HepG2 (cell line): Measurements from ENCODE around the gene SDC1. TPM values are rescaled to one million over a fixed set of nuclear protein-coding genes. Genes with fewer than 3 reads are reported as not detected.
A peak's percentile ranks its signal among the peaks of the same experiment; 100 is the strongest.

Source experiments
- ATAC-seq: fragments of 200-7000 bp; cut with Tn5 transposase; 3 replicates; pipeline ENCODE4 v1.9.1; 2020; ENCODE audit warnings: mild to moderate bottlenecking, moderate library complexity
- BruUV-seq: library from RNA; stranded (reverse); fragments of 400-500 nt; replicated peaks from 2 replicates; lab custom pipeline; 2021; lab: Mats Ljungman, UMichigan
- CTCF ChIA-PET: fragments of 300-600 bp; formaldehyde crosslinking; extraction: SDS; loops from one replicate; lab custom pipeline; 2021; ENCODE audit warnings: low total read pairs, inconsistent platforms, low intra/inter-chr PET ratio; lab: Yijun Ruan, JAX
- POLR2A ChIA-PET: fragments of 350-600 bp; sonication (Branson Sonifier 250); formaldehyde crosslinking; loops from one replicate; lab custom pipeline; 2020; ENCODE audit warnings: antibody characterized with exemption, inconsistent platforms; lab: Yijun Ruan, JAX
- DNase-seq: peaks from one replicate; pipeline ENCODE4 v3.0.0-alpha.2; 2015; ENCODE audit warnings: low spot score
- FAIRE-seq: peaks from 3 replicates; lab custom pipeline; 2011; peaks lifted over from hg19 to GRCh38; lab: Jason Lieb, UNC
- H2AFZ ChIP-seq: one replicate; pipeline ENCODE4 v1.6.1; 2011; ENCODE audit warnings: low read length, inconsistent platforms
- H3K27ac ChIP-seq: fragments of 300-600 bp; 3 replicates; pipeline ENCODE4 v1.8.0; 2011; ENCODE audit warnings: mixed run types, mild to moderate bottlenecking, mixed read lengths, low read length, inconsistent platforms; ENCODE audit not compliant: insufficient read depth; ENCODE audit errors: extremely low read length
- H3K27me3 ChIP-seq, 2 experiments: fragments of 200-600 bp in 1 of 2; 2 replicates in 1 of 2; 3 replicates in 1 of 2; pipeline versions ENCODE4 v1.6.0 to v1.8.0; 2011; ENCODE audit warnings: low read length in 2 of 2, mild to moderate bottlenecking in 2 of 2, moderate library complexity in 2 of 2, inconsistent platforms in 1 of 2; ENCODE audit not compliant: insufficient read depth in 2 of 2, control insufficient read depth in 1 of 2
- H3K36me3 ChIP-seq, 2 experiments: fragments of 200-600 bp in 1 of 2; replicated peaks in 1 of 2; 2 replicates in 1 of 2; 3 replicates in 1 of 2; pipeline versions ENCODE4 v1.5.1 to v1.8.0; 2011; ENCODE audit warnings: low read length in 2 of 2, inconsistent platforms in 1 of 2; ENCODE audit not compliant: insufficient read depth in 2 of 2, control insufficient read depth in 1 of 2
- H3K4me1 ChIP-seq: 2 replicates; pipeline ENCODE4 v1.5.1; 2012; ENCODE audit warnings: low read length, inconsistent platforms; ENCODE audit not compliant: insufficient read depth
- H3K4me2 ChIP-seq: 2 replicates; pipeline ENCODE4 v1.6.0; 2011; ENCODE audit warnings: low read depth, low read length, inconsistent platforms
- H3K4me3 ChIP-seq, 3 experiments: fragments of 200-600 bp in 1 of 3; sonication (generic), shearing (Covaris generic) in 1 of 3; replicated peaks in 1 of 3; 2 replicates each; pipeline ENCODE4 v1.5.1; 2011 to 2016; ENCODE audit warnings: low read length in 3 of 3, inconsistent platforms in 2 of 3, low read depth in 2 of 3, mild to moderate bottlenecking in 2 of 3, control low read depth in 1 of 3, mixed read lengths in 1 of 3; ENCODE audit not compliant: insufficient read depth in 1 of 3
- H3K79me2 ChIP-seq: one replicate; pipeline ENCODE4 v1.6.1; 2011; ENCODE audit warnings: low read length, inconsistent platforms; ENCODE audit not compliant: insufficient read depth
- H3K9ac ChIP-seq: 2 replicates; pipeline ENCODE4 v1.6.0; 2011; ENCODE audit warnings: mild to moderate bottlenecking, low read depth, low read length, inconsistent platforms; ENCODE audit not compliant: insufficient read depth
- H3K9me3 ChIP-seq: 2 replicates; pipeline ENCODE4 v1.5.1; 2012; ENCODE audit warnings: mild to moderate bottlenecking, low read length
- H4K20me1 ChIP-seq: 2 replicates; pipeline ENCODE4 v1.6.0; 2011; ENCODE audit warnings: inconsistent platforms, mild to moderate bottlenecking, low read length, moderate library complexity; ENCODE audit not compliant: insufficient read depth
- ARHGAP35 ChIP-seq: sonication (generic); formaldehyde crosslinking; IDR thresholded peaks from 2 replicates; pipeline ENCODE4 v1.9.0; 2022; ENCODE audit warnings: mild to moderate bottlenecking, inconsistent platforms, moderate library complexity, missing genetic modification reagents, borderline replicate concordance
- MEF2D ChIP-seq: sonication (generic); formaldehyde crosslinking; IDR thresholded peaks from 2 replicates; pipeline ENCODE4 v1.5.1; 2020; ENCODE audit warnings: mild to moderate bottlenecking, missing genetic modification reagents
- NCOA5 ChIP-seq: sonication (generic); formaldehyde crosslinking; IDR thresholded peaks from 2 replicates; pipeline ENCODE4 v1.4.0; 2020; ENCODE audit warnings: missing genetic modification reagents
- ZFY ChIP-seq: sonication (generic); formaldehyde crosslinking; IDR thresholded peaks from 2 replicates; pipeline ENCODE4 v1.4.0; 2020; ENCODE audit warnings: missing genetic modification reagents
- ZNF274 ChIP-seq: sonication (generic); formaldehyde crosslinking; IDR thresholded peaks from 2 replicates; pipeline ENCODE4 v1.5.1; 2020; ENCODE audit warnings: mild to moderate bottlenecking, missing genetic modification reagents
- WGBS: methylation state at CpG from one replicate; pipeline ENCODE4 v1.1.6; 2017; ENCODE audit warnings: low lambda C conversion rate; 5-methylcytosine and 5-hydroxymethylcytosine counted together
- in situ Hi-C: cut with HindIII; loops from 2 replicates; pipeline ENCODE4 v1.10.0; 2017; ENCODE audit warnings: low pct_unique_long_range_greater_than_20kb; ENCODE audit not compliant: extremely low pct_ligation_motif_present
- intact Hi-C: fragments of 100-400 bp; cut with micrococcal nuclease; formaldehyde crosslinking; loops from one replicate; pipeline ENCODE4 v1.10.0; 2022; ENCODE audit not compliant: unreplicated experiment
- polyA plus RNA-seq, 8 experiments: library from polyadenylated mRNA; depleted of rRNA in 3 of 8; stranded (reverse) in 7 of 8; unstranded in 1 of 8; fragments of >200 nt; fragmentation: Illumina TruSeq in 4 of 8; extraction: Trizol in 4 of 8; gene quantifications; 2 replicates each; pipeline versions ENCODE4 v1.2.1 to v1.2.3, GENCODE V29; 2011 to 2016; ENCODE audit warnings: low read depth in 4 of 8, missing spikeins in 1 of 8, mixed read lengths in 1 of 8; ENCODE audit not compliant: insufficient read depth in 1 of 8
- total RNA-seq, 5 experiments: library from RNA; depleted of rRNA; stranded (reverse); fragments of >200 nt; fragmentation: Illumina TruSeq; extraction: Trizol; gene quantifications; 2 replicates each; pipeline ENCODE4 v1.2.3, GENCODE V29; 2016; ENCODE audit warnings: low read depth in 1 of 5
- TF ChIP-seq, protein P1 (sequence below): sonication (generic); formaldehyde crosslinking; IDR thresholded peaks from 2 replicates; pipeline ENCODE4 v1.8.0; 2022; ENCODE audit warnings: mild to moderate bottlenecking, missing genetic modification reagents, moderate library complexity

Gene SDC1
- total and polyA plus RNA-seq, 2 of the 13 experiments (the other 11 are each of a cell fraction or from before 2014, with no cell fraction given), result 108 to 119 TPM

DNA sequence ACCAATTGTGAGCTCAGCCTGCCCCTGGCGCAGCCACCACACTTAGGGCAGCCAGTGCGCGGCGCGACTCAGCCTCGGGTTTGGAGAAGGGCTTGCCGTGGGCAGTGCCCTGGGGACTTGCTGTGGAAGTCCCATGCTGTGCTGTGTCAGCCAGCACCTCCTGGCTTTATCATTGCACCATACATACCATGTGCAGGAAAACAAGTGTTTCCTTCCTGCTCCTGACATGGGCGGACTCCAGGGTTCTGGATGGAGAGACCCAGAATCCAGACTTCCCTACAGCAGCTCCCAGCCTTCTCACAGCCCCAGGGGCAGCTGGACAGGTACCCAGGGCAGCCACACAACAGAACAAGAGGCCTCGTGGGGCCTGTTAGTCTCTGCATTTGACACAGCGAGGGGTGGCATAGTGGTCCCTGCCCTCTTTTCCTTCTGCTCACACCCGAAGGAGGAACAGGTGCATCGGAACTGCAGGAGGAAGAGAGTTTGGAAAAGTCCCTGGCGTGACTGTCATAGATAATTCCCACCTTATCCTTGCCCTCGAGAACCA, 54.2 kb downstream of the SDC1 start:
- Histone ChIP-seq H3K4me1 (peaks cover 64% of the 10 kb centered on the region), H3K4me2 (no peak overlapping the region), H3K4me3 (no peak overlapping the region), H3K9ac (no peak overlapping the region), H4K20me1 (no peaks in the 10 kb centered on the region), H3K27ac (no peak overlapping the region), H3K36me3 (no peaks in the 10 kb centered on the region), H3K27me3 (0 out of 5 replicates have a peak, but pooled peaks cover 0 to 1% of the 10 kb centered on the region in 2 experiments), H2AFZ (no peak overlapping the region), H3K79me2 (no peaks in the 10 kb centered on the region), H3K9me3 (no peaks in the 10 kb centered on the region)
- WGBS, result 85% methylated on average over 13 of the region's 14 CpGs
- ChIA-PET CTCF (no interaction called here), POLR2A (interaction anchor here (2.4 kb wide), 1 partner anchor 9 kb away, joined by 5 read pairs; no protein-coding TSS in a partner anchor)
- DNase-seq, result no peak
- intact Hi-C loops (loop anchor here (5.0 kb wide), 1 partner anchor 33 kb away; no protein-coding TSS in a partner anchor), in situ Hi-C loops (loop anchor here (5.0 kb wide), 1 partner anchor 33 kb away; no protein-coding TSS in a partner anchor)
- no peak for FAIRE-seq
- ATAC-seq, result no peak
- no TSS peak for BruUV-seq
- TF ChIP-seq, protein P1, sequence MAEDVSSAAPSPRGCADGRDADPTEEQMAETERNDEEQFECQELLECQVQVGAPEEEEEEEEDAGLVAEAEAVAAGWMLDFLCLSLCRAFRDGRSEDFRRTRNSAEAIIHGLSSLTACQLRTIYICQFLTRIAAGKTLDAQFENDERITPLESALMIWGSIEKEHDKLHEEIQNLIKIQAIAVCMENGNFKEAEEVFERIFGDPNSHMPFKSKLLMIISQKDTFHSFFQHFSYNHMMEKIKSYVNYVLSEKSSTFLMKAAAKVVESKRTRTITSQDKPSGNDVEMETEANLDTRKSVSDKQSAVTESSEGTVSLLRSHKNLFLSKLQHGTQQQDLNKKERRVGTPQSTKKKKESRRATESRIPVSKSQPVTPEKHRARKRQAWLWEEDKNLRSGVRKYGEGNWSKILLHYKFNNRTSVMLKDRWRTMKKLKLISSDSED (CRISPR knock-in tag), result no peak
- TF ChIP-seq ZNF274 (CRISPR knock-in tag) (no peak), NCOA5 (CRISPR knock-in tag) (no peak), ZFY (CRISPR knock-in tag) (0 out of 2 replicates have a peak, but pooled peaks have one; percentile 9), ARHGAP35 (CRISPR knock-in tag) (no peak), MEF2D (CRISPR knock-in tag) (no peak)
